Prostate gland (tissue), 2 donors: ENCODE results near the gene NOVA2. TPM values are rescaled to one million over a fixed set of nuclear protein-coding genes. Genes with fewer than 3 reads are reported as not detected.

Experiments
- DNase-seq: peaks from one replicate; pipeline ENCODE4 v3.0.0-alpha.2; 2019; ENCODE audit warnings: low spot score
- H3K27ac ChIP-seq, 2 donors: fragments of 200-600 bp; sonication (generic); 2 replicates each; pipeline ENCODE4 v1.5.1; 2017 to 2019
- H3K27me3 ChIP-seq: fragments of 200-600 bp; sonication (generic); replicated peaks from 2 replicates; pipeline ENCODE4 v1.5.1; 2019; ENCODE audit not compliant: insufficient read depth
- H3K36me3 ChIP-seq, 2 donors: fragments of 200-600 bp; sonication (generic); 1 replicate in 1 of 2; 2 replicates in 1 of 2; pipeline versions ENCODE4 v1.5.1 to v1.8.1; 2017 to 2019
- H3K4me1 ChIP-seq: fragments of 200-600 bp; sonication (generic); replicated peaks from 2 replicates; pipeline ENCODE4 v1.5.1; 2019
- H3K4me3 ChIP-seq, 2 donors: fragments of 200-600 bp; sonication (generic); 2 replicates each; pipeline ENCODE4 v1.5.1; 2017 to 2019
- H3K9me3 ChIP-seq: fragments of 200-600 bp; sonication (generic); 2 replicates; pipeline ENCODE4 v1.5.1; 2017
- CTCF ChIP-seq, 4 experiments: fragments of 200-600 bp in 2 of 4; fragments of 450-650 bp in 2 of 4; sonication (generic) in 2 of 4; IDR thresholded peaks; 1 replicate in 3 of 4; 2 replicates in 1 of 4; pipeline ENCODE4 v1.5.1; 2016 to 2019; ENCODE audit warnings: antibody characterized with exemption in 4 of 4, mild to moderate bottlenecking in 2 of 4, moderate library complexity in 2 of 4
- POLR2A ChIP-seq: fragments of 450-650 bp; IDR thresholded peaks from one replicate; pipeline ENCODE4 v1.6.1; 2016; ENCODE audit warnings: antibody characterized with exemption, mild to moderate bottlenecking
- POLR2AphosphoS5 ChIP-seq: sonication (generic); formaldehyde crosslinking; IDR thresholded peaks from one replicate; pipeline ENCODE4 v1.6.1; 2017; ENCODE audit warnings: antibody characterized with exemption
- WGBS: methylation state at CpG from one replicate; pipeline ENCODE4 v1.1.5; 2018; 5-methylcytosine and 5-hydroxymethylcytosine counted together
- intact Hi-C: fragments of 100-400 bp; cut with DNase I; formaldehyde crosslinking; loops from one replicate; pipeline ENCODE4 v1.14.2; 2022
- total RNA-seq, 2 donors: library from RNA; depleted of rRNA; stranded (reverse); fragments of >200 nt; gene quantifications; one replicate each; pipeline ENCODE4 v1.1.0, GENCODE V29; 2016

NOVA2 gene
- total RNA-seq, 2 donors from 2014 or later: 0.87 to 3.1 TPM

- H3K27ac ChIP-seq: no peak overlapping the region
- no peaks in the 10 kb centered on the region for H3K4me1 ChIP-seq
- TF ChIP-seq POLR2A: no peak
- no peak for TF ChIP-seq POLR2AphosphoS5
- TF ChIP-seq CTCF (IDR thresholded peaks at IDR 0.05): no peak
- DNase-seq: no peak
- intact Hi-C loops: no loop called here
- H3K36me3 ChIP-seq: no peaks in the 10 kb centered on the region
- no peaks in the 10 kb centered on the region for H3K27me3 ChIP-seq
- WGBS: 86% methylated on average over 15 of the region's 17 CpGs
- H3K9me3 ChIP-seq: no peaks in the 10 kb centered on the region
- no peak overlapping the region for H3K4me3 ChIP-seq
These were observed 82.8 kb downstream of the NOVA2 start for GRCh38 chr19:45890877-45891276.

- H3K27ac ChIP-seq: no peak overlapping the region
- H3K36me3 ChIP-seq: no peaks in the 10 kb centered on the region
- peaks cover 10% of the 10 kb centered on the region for H3K4me1 ChIP-seq
- H3K4me3 ChIP-seq: no peak overlapping the region
- no peaks in the 10 kb centered on the region for H3K9me3 ChIP-seq
- TF ChIP-seq POLR2AphosphoS5 (no peak), CTCF (IDR thresholded peaks at IDR 0.05) (no peak), POLR2A (no peak)
- WGBS: 69% methylated on average over 6 of the region's 6 CpGs
- intact Hi-C loops: loop anchor here (10.0 kb wide), 1 partner anchor 125 kb away; no protein-coding TSS in a partner anchor
- no peak for DNase-seq
- H3K27me3 ChIP-seq: no peaks in the 10 kb centered on the region
These were observed 84.3 kb downstream of the NOVA2 start for GRCh38 chr19:45889210-45889885.

- Histone ChIP-seq H3K9me3 (no peaks in the 10 kb centered on the region), H3K4me3 (peak overlapping the region; percentile 82 to 84), H3K36me3 (no peaks in the 10 kb centered on the region), H3K27me3 (no peaks in the 10 kb centered on the region), H3K27ac (peak overlapping the region; percentile 60 to 92), H3K4me1 (peaks cover 24% of the 10 kb centered on the region)
- TF ChIP-seq POLR2AphosphoS5 (no peak), POLR2A (no peak), CTCF (IDR thresholded peaks at IDR 0.05) (no peak)
- WGBS: 25% methylated on average over 10 of the region's 10 CpGs
- intact Hi-C loops: loop anchor here (2.0 to 10.0 kb wide), 2 partner anchors 24 to 128 kb away; partner anchors contain the start of gene SYMPK
- no peak for DNase-seq
These were observed 86.4 kb downstream of the NOVA2 start for GRCh38 chr19:45887200-45887710.

GRCh38 chr19:45886427-45887199 lies 87.1 kb downstream of the NOVA2 start:
- TF ChIP-seq POLR2A (no peak), POLR2AphosphoS5 (peak; percentile 98), CTCF (IDR thresholded peaks at IDR 0.05) (no peak)
- H3K27me3 ChIP-seq: no peaks in the 10 kb centered on the region
- H3K4me3 ChIP-seq: peak overlapping the region; percentile 82 to 84
- intact Hi-C loops: loop anchor here (2.0 to 10.0 kb wide), 2 partner anchors 24 to 128 kb away; partner anchors contain the start of gene SYMPK
- DNase-seq: peak; percentile 88
- H3K4me1 ChIP-seq: peaks cover 24% of the 10 kb centered on the region
- H3K36me3 ChIP-seq: no peaks in the 10 kb centered on the region
- 1% methylated on average over 32 of the region's 32 CpGs for WGBS
- no peaks in the 10 kb centered on the region for H3K9me3 ChIP-seq
- H3K27ac ChIP-seq: peak overlapping the region; percentile 60 to 92
